GM12878 (cell line): ENCODE measurements around the gene RINL. TPM values are rescaled to one million over a fixed set of nuclear protein-coding genes. Genes with fewer than 3 reads are reported as not detected.
A peak's percentile ranks its signal among the peaks of the same experiment; 100 is the strongest.

Experiments
- BCL11A ChIP-seq: IDR thresholded peaks from 2 replicates; pipeline ENCODE4 v1.6.1; 2011; ENCODE audit warnings: low read depth, low read length
- CHD2 ChIP-seq: IDR thresholded peaks from 2 replicates; pipeline ENCODE4 v1.6.1; 2011; ENCODE audit warnings: low read depth, low read length, improper control_type of control experiment, borderline replicate concordance
- EED ChIP-seq: sonication (generic); IDR thresholded peaks from 2 replicates; pipeline ENCODE4 v1.6.1; 2016; ENCODE audit warnings: antibody characterized with exemption, low read depth
- FOXM1 ChIP-seq: IDR thresholded peaks from 2 replicates; pipeline ENCODE4 v1.6.1; 2012; ENCODE audit warnings: low read depth, mild to moderate bottlenecking, inconsistent platforms, low read length, moderate library complexity
- HCFC1 ChIP-seq: fragments of 150-350 bp; IDR thresholded peaks from 2 replicates; pipeline ENCODE4 v1.6.1; 2014; ENCODE audit warnings: low read length
- HDGF ChIP-seq: fragments of 450-650 bp; IDR thresholded peaks from 2 replicates; pipeline ENCODE4 v1.6.1; 2016; ENCODE audit warnings: antibody characterized with exemption
- IKZF1 ChIP-seq: fragments of 450-650 bp; conservative IDR thresholded peaks from 2 replicates; pipeline ENCODE4 v1.6.1; 2017; ENCODE audit warnings: antibody characterized with exemption, mild to moderate bottlenecking
- IRF4 ChIP-seq: IDR thresholded peaks from 2 replicates; pipeline ENCODE4 v1.6.1; 2011; ENCODE audit warnings: low read depth, low read length
- KDM1A ChIP-seq: fragments of 200-600 bp; sonication (generic); IDR thresholded peaks from 2 replicates; pipeline ENCODE4 v1.6.1; 2016; ENCODE audit warnings: borderline replicate concordance
- MEF2B ChIP-seq: fragments of 450-650 bp; IDR thresholded peaks from 2 replicates; pipeline ENCODE4 v1.6.1; 2018; ENCODE audit warnings: mild to moderate bottlenecking, moderate library complexity; ENCODE audit not compliant: partially characterized antibody, poor library complexity, severe bottlenecking
- MTA2 ChIP-seq: fragments of 450-650 bp; IDR thresholded peaks from 2 replicates; pipeline ENCODE4 v1.6.1; 2016; ENCODE audit warnings: low read depth, mild to moderate bottlenecking, moderate library complexity
- MYB ChIP-seq: fragments of 150-350 bp; IDR thresholded peaks from 2 replicates; pipeline ENCODE4 v1.6.1; 2014; ENCODE audit warnings: mild to moderate bottlenecking, low read depth, low read length, borderline replicate concordance
- NRF1 ChIP-seq: conservative IDR thresholded peaks from 2 replicates; pipeline ENCODE4 v1.6.1; 2011; ENCODE audit warnings: mild to moderate bottlenecking, low read depth, low read length, improper control_type of control experiment
- RBBP5 ChIP-seq: fragments of 200-600 bp; sonication (generic); conservative IDR thresholded peaks from 2 replicates; pipeline ENCODE4 v1.6.1; 2016
- RELA ChIP-seq: fragments of 450-650 bp; IDR thresholded peaks from 2 replicates; pipeline ENCODE4 v1.8.0; 2014; ENCODE audit warnings: borderline replicate concordance; ENCODE audit not compliant: partially characterized antibody
- RFX5 ChIP-seq: IDR thresholded peaks from 2 replicates; pipeline ENCODE4 v1.6.1; 2011; ENCODE audit warnings: low read depth, low read length, improper control_type of control experiment
- SIX5 ChIP-seq: IDR thresholded peaks from 2 replicates; pipeline ENCODE4 v1.6.1; 2011; ENCODE audit warnings: mild to moderate bottlenecking, low read depth, low read length, moderate library complexity; ENCODE audit not compliant: severe bottlenecking
- SMARCA5 ChIP-seq: fragments of 450-650 bp; IDR thresholded peaks from 2 replicates; pipeline ENCODE4 v1.6.1; 2017; ENCODE audit warnings: mild to moderate bottlenecking
- ZNF622 ChIP-seq: fragments of 450-650 bp; IDR thresholded peaks from 2 replicates; pipeline ENCODE4 v1.6.1; 2017; ENCODE audit warnings: mild to moderate bottlenecking, inconsistent platforms
- ZSCAN29 ChIP-seq: fragments of 450-650 bp; IDR thresholded peaks from 2 replicates; pipeline ENCODE4 v1.6.1; 2017; ENCODE audit warnings: mild to moderate bottlenecking, moderate library complexity
- ZZZ3 ChIP-seq: IDR thresholded peaks from 2 replicates; pipeline ENCODE4 v1.6.1; 2011; ENCODE audit warnings: low read depth; ENCODE audit not compliant: control insufficient read depth, insufficient read length
- polyA plus RNA-seq, 11 experiments: library from polyadenylated mRNA; depleted of rRNA in 4 of 11; unstranded in 6 of 11; stranded (reverse) in 5 of 11; fragments of >200 nt; fragmentation: Nextera tagmentation in 4 of 11; fragmentation: Illumina TruSeq in 1 of 11; extraction: Ambion mirVana in 4 of 11; extraction: Trizol in 1 of 11; gene quantifications; 1 replicate in 1 of 11; 2 replicates in 10 of 11; pipeline versions ENCODE4 v1.2.1 to v1.2.3, GENCODE V29; 2011 to 2016; ENCODE audit warnings: inconsistent platforms in 2 of 11, missing spikeins in 2 of 11, low read depth in 1 of 11
- total RNA-seq, 4 experiments: library from RNA; depleted of rRNA in 3 of 4; stranded (reverse); fragments of >200 nt in 3 of 4; fragmentation: Illumina TruSeq in 1 of 4; extraction: Trizol in 1 of 4; gene quantifications; 2 replicates each; pipeline versions ENCODE4 v1.2.1 to v1.2.3, GENCODE V29; 2013 to 2021
- TF ChIP-seq, protein P1 (sequence below): fragments of 450-650 bp; IDR thresholded peaks from 2 replicates; pipeline ENCODE4 v1.6.1; 2016; ENCODE audit warnings: mild to moderate bottlenecking, moderate library complexity, borderline replicate concordance
- TF ChIP-seq, protein P2 (sequence below): fragments of 450-650 bp; IDR thresholded peaks from 2 replicates; pipeline ENCODE4 v1.6.1; 2017; ENCODE audit warnings: low read depth, mild to moderate bottlenecking, moderate library complexity
- TF ChIP-seq, protein P3 (sequence below): fragments of 450-650 bp; IDR thresholded peaks from 2 replicates; pipeline ENCODE4 v1.6.1; 2017; ENCODE audit warnings: antibody characterized with exemption, mild to moderate bottlenecking, moderate library complexity

RINL gene
- total and polyA plus RNA-seq, 10 of the 15 experiments (the other 5 are each of a cell fraction or from before 2014, with no cell fraction given) = 14.5 to 64.2 (median 47.6) TPM

DNA sequence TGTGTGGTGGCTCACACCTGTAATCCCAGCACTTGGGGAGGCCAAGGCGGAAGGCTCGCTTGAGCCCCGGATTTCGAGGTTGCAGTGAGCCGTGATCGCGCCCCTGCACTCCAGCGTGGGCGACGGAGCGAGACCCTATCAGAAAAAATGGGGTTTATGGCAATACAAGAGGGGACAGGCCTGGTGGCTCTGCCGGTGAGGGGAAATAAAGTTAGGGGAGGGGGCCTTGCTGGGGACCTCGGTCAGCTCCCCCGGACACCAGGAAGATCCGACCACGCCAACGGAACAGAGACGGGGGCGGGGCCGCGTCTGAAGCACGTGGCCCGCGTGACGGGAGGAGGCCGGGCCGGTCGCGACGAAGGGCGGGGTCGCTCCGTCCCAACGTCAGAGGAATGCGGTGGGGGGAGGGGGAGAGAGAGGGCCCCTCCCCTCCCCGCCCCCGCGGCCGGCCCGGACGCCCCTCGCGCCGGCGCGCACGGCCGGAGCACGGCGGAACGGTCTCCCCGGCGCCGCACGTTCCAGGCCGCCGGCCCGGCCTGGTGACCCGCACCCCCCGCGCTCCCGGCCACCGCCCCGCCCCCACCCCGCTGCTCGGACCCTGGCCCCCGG is 26.3 kb downstream of the RINL start (continued):
- TF ChIP-seq, protein P1, sequence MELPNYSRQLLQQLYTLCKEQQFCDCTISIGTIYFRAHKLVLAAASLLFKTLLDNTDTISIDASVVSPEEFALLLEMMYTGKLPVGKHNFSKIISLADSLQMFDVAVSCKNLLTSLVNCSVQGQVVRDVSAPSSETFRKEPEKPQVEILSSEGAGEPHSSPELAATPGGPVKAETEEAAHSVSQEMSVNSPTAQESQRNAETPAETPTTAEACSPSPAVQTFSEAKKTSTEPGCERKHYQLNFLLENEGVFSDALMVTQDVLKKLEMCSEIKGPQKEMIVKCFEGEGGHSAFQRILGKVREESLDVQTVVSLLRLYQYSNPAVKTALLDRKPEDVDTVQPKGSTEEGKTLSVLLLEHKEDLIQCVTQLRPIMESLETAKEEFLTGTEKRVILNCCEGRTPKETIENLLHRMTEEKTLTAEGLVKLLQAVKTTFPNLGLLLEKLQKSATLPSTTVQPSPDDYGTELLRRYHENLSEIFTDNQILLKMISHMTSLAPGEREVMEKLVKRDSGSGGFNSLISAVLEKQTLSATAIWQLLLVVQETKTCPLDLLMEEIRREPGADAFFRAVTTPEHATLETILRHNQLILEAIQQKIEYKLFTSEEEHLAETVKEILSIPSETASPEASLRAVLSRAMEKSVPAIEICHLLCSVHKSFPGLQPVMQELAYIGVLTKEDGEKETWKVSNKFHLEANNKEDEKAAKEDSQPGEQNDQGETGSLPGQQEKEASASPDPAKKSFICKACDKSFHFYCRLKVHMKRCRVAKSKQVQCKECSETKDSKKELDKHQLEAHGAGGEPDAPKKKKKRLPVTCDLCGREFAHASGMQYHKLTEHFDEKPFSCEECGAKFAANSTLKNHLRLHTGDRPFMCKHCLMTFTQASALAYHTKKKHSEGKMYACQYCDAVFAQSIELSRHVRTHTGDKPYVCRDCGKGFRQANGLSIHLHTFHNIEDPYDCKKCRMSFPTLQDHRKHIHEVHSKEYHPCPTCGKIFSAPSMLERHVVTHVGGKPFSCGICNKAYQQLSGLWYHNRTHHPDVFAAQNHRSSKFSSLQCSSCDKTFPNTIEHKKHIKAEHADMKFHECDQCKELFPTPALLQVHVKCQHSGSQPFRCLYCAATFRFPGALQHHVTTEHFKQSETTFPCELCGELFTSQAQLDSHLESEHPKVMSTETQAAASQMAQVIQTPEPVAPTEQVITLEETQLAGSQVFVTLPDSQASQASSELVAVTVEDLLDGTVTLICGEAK = no peak; the same call in 1 of the 2 replicates
- TF ChIP-seq NRF1 (0 out of 2 replicates have a peak, but pooled peaks have one; percentile 11), MEF2B (peak; percentile 30), EED (no peak), HCFC1 (no peak; the same call in 1 of the 2 replicates), HDGF (peak; percentile 82; the same call in 1 of the 2 replicates), CHD2 (peak; percentile 89), BCL11A (no peak), RELA (no peak), MTA2 (peak; percentile 36; the same call in 1 of the 2 replicates), FOXM1 (no peak), RFX5 (no peak), IRF4 (no peak), RBBP5 (no peak), ZSCAN29 (no peak), ZZZ3 (no peak), SIX5 (no peak), SMARCA5 (no peak), IKZF1 (no peak; the same call in 1 of the 2 replicates), ZNF622 (no peak), KDM1A (no peak), MYB (no peak)
- TF ChIP-seq, protein P2, sequence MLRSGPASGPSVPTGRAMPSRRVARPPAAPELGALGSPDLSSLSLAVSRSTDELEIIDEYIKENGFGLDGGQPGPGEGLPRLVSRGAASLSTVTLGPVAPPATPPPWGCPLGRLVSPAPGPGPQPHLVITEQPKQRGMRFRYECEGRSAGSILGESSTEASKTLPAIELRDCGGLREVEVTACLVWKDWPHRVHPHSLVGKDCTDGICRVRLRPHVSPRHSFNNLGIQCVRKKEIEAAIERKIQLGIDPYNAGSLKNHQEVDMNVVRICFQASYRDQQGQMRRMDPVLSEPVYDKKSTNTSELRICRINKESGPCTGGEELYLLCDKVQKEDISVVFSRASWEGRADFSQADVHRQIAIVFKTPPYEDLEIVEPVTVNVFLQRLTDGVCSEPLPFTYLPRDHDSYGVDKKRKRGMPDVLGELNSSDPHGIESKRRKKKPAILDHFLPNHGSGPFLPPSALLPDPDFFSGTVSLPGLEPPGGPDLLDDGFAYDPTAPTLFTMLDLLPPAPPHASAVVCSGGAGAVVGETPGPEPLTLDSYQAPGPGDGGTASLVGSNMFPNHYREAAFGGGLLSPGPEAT = peak; percentile 53; the same call in 1 of the 2 replicates
- TF ChIP-seq, protein P3, sequence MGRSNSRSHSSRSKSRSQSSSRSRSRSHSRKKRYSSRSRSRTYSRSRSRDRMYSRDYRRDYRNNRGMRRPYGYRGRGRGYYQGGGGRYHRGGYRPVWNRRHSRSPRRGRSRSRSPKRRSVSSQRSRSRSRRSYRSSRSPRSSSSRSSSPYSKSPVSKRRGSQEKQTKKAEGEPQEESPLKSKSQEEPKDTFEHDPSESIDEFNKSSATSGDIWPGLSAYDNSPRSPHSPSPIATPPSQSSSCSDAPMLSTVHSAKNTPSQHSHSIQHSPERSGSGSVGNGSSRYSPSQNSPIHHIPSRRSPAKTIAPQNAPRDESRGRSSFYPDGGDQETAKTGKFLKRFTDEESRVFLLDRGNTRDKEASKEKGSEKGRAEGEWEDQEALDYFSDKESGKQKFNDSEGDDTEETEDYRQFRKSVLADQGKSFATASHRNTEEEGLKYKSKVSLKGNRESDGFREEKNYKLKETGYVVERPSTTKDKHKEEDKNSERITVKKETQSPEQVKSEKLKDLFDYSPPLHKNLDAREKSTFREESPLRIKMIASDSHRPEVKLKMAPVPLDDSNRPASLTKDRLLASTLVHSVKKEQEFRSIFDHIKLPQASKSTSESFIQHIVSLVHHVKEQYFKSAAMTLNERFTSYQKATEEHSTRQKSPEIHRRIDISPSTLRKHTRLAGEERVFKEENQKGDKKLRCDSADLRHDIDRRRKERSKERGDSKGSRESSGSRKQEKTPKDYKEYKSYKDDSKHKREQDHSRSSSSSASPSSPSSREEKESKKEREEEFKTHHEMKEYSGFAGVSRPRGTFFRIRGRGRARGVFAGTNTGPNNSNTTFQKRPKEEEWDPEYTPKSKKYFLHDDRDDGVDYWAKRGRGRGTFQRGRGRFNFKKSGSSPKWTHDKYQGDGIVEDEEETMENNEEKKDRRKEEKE = no peak
